Muscle of leg (tissue), 11 donors: ENCODE data around the gene ASAP3. TPM values are rescaled to one million over a fixed set of nuclear protein-coding genes. Genes with fewer than 3 reads are reported as not detected.
"Not testable (repeated sequence)": the region's sequence is repeated elsewhere in the genome, so short reads cannot be mapped to it uniquely, and the experiment has no call there.

ENCODE experiments used
- DNase-seq: peaks from one replicate; pipeline ENCODE4 v3.0.0; 2013
- H3K27ac ChIP-seq: one replicate; pipeline ENCODE4 v1.5.1; 2013; ENCODE audit warnings: mild to moderate bottlenecking, low read length, control low read depth
- H3K27me3 ChIP-seq: one replicate; pipeline ENCODE4 v1.6.1; 2013; ENCODE audit warnings: low read length; ENCODE audit not compliant: control insufficient read depth, insufficient read depth
- H3K36me3 ChIP-seq: one replicate; pipeline ENCODE4 v1.6.1; 2013; ENCODE audit warnings: low read length; ENCODE audit not compliant: control insufficient read depth, insufficient read depth
- H3K4me1 ChIP-seq: one replicate; pipeline ENCODE4 v1.6.1; 2013; ENCODE audit warnings: low read length; ENCODE audit not compliant: control insufficient read depth, insufficient read depth
- H3K4me3 ChIP-seq: one replicate; pipeline ENCODE4 v1.5.1; 2013; ENCODE audit warnings: low read length, control low read depth
- H3K9me3 ChIP-seq: replicated peaks from 2 replicates; pipeline ENCODE4 v1.6.1; 2013; ENCODE audit warnings: low read depth, low read length; ENCODE audit not compliant: control insufficient read depth
- WGBS: methylation state at CpG from one replicate; pipeline ENCODE4 v1.1.5; 2013; ENCODE audit warnings: missing lambda C conversion rate; ENCODE audit not compliant: insufficient coverage; 5-methylcytosine and 5-hydroxymethylcytosine counted together
- polyA plus RNA-seq, 8 donors: library from polyadenylated mRNA; unstranded; fragments of 120-200 nt; gene quantifications; one replicate each; pipeline versions ENCODE4 v1.2.1 to v1.2.3, GENCODE V29; 2013; ENCODE audit warnings: inconsistent platforms in 1 of 8, low replicate concordance in 1 of 8; ENCODE audit not compliant: insufficient read length in 8 of 8, insufficient read depth in 1 of 8
- total RNA-seq: library from RNA; stranded (reverse); fragments of 120-200 nt; gene quantifications from one replicate; pipeline ENCODE4 v1.2.4, GENCODE V29; 2013

ASAP3 gene
- total and polyA plus RNA-seq, 9 donors, result 47.6 to 66.3 (median 54.1) TPM

DNA sequence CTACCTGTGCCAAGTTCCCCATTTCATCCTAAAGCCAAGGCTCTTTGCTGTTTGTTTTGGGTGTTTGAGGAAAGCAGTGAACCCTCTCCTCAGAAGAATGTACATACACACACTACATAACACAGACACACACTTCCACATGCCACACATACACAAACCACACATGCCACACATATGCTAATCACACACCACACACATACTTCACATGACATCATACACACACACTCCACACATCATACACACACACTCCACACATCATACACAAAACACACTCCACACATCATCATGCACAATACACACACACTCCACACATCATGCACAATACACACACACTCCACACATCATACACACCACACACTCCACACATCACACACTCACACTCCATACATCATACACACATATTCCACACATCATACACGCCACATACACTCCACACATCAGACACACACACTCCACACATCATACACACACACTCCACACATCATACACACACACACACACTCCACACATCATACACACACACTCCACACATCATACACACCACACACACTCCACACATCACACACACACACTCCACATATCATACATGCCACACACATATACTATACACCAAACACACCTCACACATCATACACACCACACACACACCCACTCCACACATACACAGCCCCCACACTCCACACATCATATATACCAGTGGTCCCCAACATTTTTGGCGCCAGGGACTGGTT, 91.7 kb downstream of the ASAP3 start:
- H3K4me1 ChIP-seq, result peaks cover 23% of the 10 kb centered on the region
- H3K27ac ChIP-seq, result no peak overlapping the region
- H3K36me3 ChIP-seq, result peaks cover 43% of the 10 kb centered on the region
- 85% methylated on average over 1 of the region's 2 CpGs for WGBS
- H3K4me3 ChIP-seq, result no peak overlapping the region
- H3K9me3 ChIP-seq, result no peaks in the 10 kb centered on the region
- no peak for DNase-seq
- H3K27me3 ChIP-seq, result no peaks in the 10 kb centered on the region

DNA sequence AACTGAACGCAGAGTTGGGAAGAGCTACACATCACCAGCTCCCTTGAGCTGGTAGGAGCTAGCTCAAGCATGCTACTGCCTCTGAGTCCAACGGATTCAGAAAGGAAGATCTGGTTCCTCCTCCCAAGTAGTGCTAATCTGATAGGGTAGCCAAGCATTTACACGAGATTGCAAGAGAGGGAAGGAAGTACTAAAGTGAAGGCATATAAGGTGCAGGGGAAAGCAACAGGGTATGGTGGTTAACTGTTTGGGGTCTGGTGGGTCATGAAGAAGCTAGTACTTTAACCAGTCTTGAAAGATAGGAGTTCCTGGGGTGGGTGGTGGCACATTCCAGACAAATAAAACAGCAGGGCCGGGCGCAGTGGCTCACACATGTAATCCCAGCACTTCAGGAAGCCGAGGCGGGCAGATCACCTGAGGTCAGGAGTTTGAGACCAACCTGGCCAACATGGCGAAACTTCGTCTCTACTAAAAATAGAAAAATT, 94.1 kb downstream of the ASAP3 start:
- H3K27me3 ChIP-seq, result no peaks in the 10 kb centered on the region
- no peaks in the 10 kb centered on the region for H3K9me3 ChIP-seq
- peaks cover 17% of the 10 kb centered on the region for H3K4me1 ChIP-seq
- peaks cover 45% of the 10 kb centered on the region for H3K36me3 ChIP-seq
- 83% methylated on average over 2 of the region's 9 CpGs for WGBS
- H3K4me3 ChIP-seq, result no peak overlapping the region
- no peak for DNase-seq
- H3K27ac ChIP-seq, result no peak overlapping the region

DNA sequence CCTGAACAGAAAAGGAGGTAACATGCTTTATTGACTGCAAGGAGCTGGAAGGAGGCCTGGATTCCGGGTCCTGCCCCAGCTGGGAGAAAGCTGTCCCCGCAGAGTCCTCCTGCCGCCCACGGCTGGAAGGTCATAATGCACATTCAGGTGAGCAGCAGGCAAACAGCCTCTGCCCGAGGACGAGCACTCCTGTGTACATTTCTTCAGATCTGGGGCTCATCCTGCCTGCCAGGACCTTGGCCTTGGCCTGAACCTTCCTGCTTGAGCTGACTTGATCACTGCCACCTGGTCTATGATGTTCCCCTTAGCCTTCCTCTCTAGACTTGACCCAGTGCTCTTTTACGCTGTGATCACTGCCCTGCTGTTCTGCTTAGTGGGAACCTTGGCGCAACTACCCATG, 96.5 kb downstream of the ASAP3 start:
- WGBS, result 65% methylated on average over 8 of the region's 8 CpGs
- Histone ChIP-seq H3K4me1 (peaks cover 13% of the 10 kb centered on the region), H3K4me3 (no peak overlapping the region), H3K27ac (no peak overlapping the region), H3K27me3 (no peaks in the 10 kb centered on the region), H3K9me3 (no peaks in the 10 kb centered on the region), H3K36me3 (peaks cover 46% of the 10 kb centered on the region)
- no peak for DNase-seq

DNA sequence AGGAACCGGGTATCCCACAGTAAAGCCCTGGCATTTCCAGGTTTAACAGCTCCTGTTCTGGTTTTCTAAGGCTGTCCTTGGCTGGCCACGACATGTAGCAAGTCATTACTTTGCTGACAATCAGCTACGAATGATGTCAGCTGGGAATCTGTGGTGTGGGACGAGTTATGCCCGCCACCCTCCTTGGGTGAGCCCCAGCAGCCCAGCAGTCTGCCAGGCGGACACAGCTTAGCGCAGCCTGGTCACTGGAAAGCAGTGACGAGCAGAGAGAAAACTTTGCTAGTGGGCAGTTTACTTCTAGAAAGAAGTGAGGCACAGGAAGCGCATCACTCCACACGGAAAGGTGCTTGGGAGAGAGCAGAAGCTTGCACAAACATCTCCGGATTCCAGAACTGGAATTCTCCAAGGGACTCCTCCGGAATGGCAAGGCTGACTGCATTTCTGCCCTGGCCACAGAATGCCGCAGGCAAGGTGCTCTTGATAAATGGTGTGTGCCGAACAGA, 98.8 kb downstream of the ASAP3 start:
- no peaks in the 10 kb centered on the region for H3K27me3 ChIP-seq
- peaks cover 16% of the 10 kb centered on the region for H3K4me1 ChIP-seq
- H3K9me3 ChIP-seq, result no peaks in the 10 kb centered on the region
- no peak overlapping the region for H3K4me3 ChIP-seq
- H3K27ac ChIP-seq, result peak overlapping the region; percentile 21
- H3K36me3 ChIP-seq, result peaks cover 52% of the 10 kb centered on the region
- DNase-seq, result no peak
- 76% methylated on average over 13 of the region's 14 CpGs for WGBS

GRCh38 chr1:23384312-23385058, 99.5 kb downstream of the ASAP3 start:
- Histone ChIP-seq H3K36me3 (peaks cover 52% of the 10 kb centered on the region), H3K27ac (peak overlapping the region; percentile 21), H3K4me1 (peaks cover 19% of the 10 kb centered on the region), H3K9me3 (no peaks in the 10 kb centered on the region), H3K27me3 (no peaks in the 10 kb centered on the region), H3K4me3 (no peak overlapping the region)
- 92% methylated on average over 7 of the region's 11 CpGs for WGBS
- DNase-seq, result no peak

GRCh38 chr1:23383577-23384311, 100.2 kb downstream of the ASAP3 start:
- DNase-seq, result peak; percentile 88

DNA sequence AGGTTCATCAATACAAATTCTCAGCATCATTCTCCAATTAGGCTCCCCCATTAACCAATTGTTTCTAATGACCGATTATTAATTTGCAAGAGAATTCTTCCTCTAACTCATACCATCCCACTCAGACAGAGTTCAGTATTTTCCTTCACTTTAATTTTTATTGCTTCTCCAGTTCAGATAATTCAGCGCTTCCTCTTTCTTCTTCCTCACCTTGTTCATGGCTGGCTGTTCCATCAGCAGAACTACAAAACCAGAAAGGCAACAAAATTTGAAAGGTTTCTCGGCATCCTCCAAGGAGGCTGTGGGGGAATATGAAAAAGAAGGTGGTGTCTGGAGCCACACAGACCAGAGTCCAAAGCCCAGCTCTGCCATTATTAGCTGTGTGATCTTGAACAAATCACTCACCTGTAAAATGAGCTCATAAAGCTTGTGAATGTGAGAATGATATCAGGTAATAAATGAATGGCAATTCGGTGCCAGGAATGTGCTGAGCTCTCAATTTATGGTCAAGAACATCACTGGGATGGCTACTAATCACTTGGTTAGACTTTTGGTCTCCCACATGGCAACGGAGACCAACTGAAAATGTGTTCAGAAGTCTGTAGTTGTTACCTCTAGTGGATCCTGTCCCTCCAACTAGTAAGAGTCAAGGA, 102.6 kb downstream of the ASAP3 start:
- peaks cover 21% of the 10 kb centered on the region for H3K4me1 ChIP-seq
- no peaks in the 10 kb centered on the region for H3K9me3 ChIP-seq
- no peak overlapping the region for H3K4me3 ChIP-seq
- peaks cover 43% of the 10 kb centered on the region for H3K36me3 ChIP-seq
- DNase-seq, result no peak
- H3K27ac ChIP-seq, result no peak overlapping the region
- 57% methylated on average over 2 of the region's 5 CpGs for WGBS
- H3K27me3 ChIP-seq, result no peaks in the 10 kb centered on the region

More at GRCh38 chr1:23383577-23384311, 100.2 kb downstream of the ASAP3 start:
- Histone ChIP-seq H3K27me3 (no peaks in the 10 kb centered on the region), H3K36me3 (peaks cover 52% of the 10 kb centered on the region), H3K9me3 (no peaks in the 10 kb centered on the region), H3K27ac (peak overlapping the region; percentile 38), H3K4me3 (no peak overlapping the region), H3K4me1 (peaks cover 19% of the 10 kb centered on the region)
- 11% methylated on average over 4 of the region's 8 CpGs for WGBS

DNA sequence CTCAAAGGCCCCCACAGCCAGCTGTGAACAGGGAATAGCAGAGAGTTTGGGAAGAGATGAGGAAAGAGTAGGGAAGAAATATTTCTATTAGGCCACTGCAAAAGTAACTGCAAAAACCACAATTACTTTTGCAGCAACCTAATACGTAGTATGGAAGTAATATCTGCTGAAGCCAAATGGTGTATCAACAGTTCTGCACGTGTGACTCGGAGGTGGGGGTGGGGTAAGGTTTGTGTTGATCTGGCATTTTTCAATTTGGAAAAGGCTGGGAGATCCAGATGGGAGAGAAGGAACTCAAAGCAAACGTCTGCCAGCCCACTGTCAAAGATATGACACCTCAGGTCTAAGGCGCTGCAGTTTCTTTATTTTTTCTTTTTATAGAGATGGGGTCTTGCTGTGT, 103.3 kb downstream of the ASAP3 start:
- no peaks in the 10 kb centered on the region for H3K27me3 ChIP-seq
- peaks cover 37% of the 10 kb centered on the region for H3K36me3 ChIP-seq
- DNase-seq, result peak; percentile 50
- peaks cover 21% of the 10 kb centered on the region for H3K4me1 ChIP-seq
- H3K27ac ChIP-seq, result peak overlapping the region; percentile 57
- 14% methylated on average over 1 of the region's 5 CpGs for WGBS
- H3K9me3 ChIP-seq, result no peaks in the 10 kb centered on the region
- H3K4me3 ChIP-seq, result no peak overlapping the region

DNA sequence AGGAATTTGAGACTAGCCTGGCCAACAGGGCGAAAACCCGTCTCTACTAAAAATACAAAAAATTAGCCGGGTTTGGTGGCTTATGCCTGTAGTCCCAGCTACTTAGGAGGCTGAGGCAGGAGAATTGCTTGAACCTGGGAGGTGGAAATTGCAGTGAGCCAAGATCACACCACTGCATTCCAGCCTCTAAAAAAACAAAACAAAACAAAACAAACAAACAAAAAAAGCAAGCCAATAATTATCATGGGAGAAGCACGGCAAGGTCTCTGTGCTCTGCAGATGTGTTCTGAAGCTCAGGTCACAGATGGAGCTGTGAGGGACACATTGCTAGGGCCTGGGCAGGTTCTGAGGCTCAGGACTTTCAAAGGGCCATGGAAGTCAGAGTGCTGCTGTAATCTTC, 103.7 kb downstream of the ASAP3 start:
- H3K4me1 ChIP-seq, result peaks cover 21% of the 10 kb centered on the region

More for the DNA sequence above, 103.7 kb downstream of the ASAP3 start:
- peaks cover 32% of the 10 kb centered on the region for H3K36me3 ChIP-seq
- not testable (repeated sequence) for H3K9me3 ChIP-seq, H3K27me3 ChIP-seq, H3K4me3 ChIP-seq, DNase-seq
- 56% methylated on average over 1 of the region's 4 CpGs for WGBS
- H3K27ac ChIP-seq, result peak overlapping the region; percentile 57
